ENCODE measurements around the gene ROBO1.

DNA sequence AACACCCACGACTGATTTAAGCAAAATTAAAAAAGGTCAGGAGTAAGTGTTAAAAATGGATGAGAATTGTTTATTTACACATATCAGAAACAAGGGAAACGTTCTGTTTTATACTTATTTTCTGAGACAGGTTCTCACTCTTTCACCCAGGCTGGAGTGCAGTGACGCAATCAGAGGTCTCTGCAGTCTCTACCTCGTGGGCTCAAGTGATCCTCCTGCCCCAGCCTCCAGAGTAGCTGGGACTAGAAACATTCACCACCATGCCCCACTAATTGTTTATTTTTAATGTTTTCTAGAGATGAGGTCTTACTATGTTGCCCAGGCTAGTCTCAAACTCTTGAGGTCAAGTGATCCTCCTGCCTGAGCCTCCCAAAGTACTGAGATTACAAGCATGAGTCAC, 1080.3 kb downstream of the ROBO1 start:
- TF ChIP-seq POLR2A (IDR thresholded peaks at IDR 0.05) = no peak
- TF ChIP-seq, protein P1, sequence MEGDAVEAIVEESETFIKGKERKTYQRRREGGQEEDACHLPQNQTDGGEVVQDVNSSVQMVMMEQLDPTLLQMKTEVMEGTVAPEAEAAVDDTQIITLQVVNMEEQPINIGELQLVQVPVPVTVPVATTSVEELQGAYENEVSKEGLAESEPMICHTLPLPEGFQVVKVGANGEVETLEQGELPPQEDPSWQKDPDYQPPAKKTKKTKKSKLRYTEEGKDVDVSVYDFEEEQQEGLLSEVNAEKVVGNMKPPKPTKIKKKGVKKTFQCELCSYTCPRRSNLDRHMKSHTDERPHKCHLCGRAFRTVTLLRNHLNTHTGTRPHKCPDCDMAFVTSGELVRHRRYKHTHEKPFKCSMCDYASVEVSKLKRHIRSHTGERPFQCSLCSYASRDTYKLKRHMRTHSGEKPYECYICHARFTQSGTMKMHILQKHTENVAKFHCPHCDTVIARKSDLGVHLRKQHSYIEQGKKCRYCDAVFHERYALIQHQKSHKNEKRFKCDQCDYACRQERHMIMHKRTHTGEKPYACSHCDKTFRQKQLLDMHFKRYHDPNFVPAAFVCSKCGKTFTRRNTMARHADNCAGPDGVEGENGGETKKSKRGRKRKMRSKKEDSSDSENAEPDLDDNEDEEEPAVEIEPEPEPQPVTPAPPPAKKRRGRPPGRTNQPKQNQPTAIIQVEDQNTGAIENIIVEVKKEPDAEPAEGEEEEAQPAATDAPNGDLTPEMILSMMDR (IDR thresholded peaks at IDR 0.05) = no peak

Measured in thyroid gland (tissue), 4 donors.